ENCODE results near the gene KCNG1.
"Not testable (repeated sequence)": the region's sequence is repeated elsewhere in the genome, so short reads cannot be mapped to it uniquely, and the experiment has no call there.

The KCNG1 gene

DNA sequence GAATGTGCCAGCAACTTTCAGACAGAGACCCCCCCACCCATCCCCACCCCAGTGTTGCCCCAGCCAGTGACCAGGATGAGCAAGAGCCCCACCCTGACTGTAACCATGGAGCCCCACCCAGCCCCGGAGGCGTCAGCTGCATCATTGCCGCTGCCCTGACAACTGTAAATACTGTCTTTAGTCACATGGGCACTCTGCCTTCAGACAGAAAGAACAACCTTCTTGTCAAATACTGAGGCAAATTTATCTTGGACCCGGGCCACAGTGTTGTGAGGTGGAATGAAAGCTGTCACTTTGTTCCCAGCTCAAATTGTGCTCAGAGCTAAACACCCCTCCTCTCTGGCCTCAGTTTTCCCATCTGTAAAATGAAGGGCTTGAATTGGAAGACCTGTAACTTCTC is 40.5 kb downstream of the KCNG1 start:
- no peak for DNase-seq (ENCODE audit: low read depth)

DNA sequence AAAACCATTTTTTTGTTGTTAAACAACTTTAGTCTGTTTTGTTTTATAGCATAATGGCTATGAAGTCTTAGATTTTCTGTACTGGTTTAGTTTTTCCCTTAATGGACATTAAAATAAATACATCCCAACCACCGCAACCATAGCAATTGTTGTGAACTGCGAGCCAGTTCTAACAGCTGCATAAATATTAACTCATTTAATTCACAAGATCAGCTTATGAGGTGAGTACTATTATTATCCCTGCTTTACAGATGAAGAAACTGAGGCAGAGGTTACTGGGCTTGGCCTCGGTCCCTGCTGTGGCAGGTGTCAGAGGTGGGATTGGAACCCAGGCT is 41.2 kb downstream of the KCNG1 start:
- no peak for DNase-seq (ENCODE audit: low read depth)

DNA sequence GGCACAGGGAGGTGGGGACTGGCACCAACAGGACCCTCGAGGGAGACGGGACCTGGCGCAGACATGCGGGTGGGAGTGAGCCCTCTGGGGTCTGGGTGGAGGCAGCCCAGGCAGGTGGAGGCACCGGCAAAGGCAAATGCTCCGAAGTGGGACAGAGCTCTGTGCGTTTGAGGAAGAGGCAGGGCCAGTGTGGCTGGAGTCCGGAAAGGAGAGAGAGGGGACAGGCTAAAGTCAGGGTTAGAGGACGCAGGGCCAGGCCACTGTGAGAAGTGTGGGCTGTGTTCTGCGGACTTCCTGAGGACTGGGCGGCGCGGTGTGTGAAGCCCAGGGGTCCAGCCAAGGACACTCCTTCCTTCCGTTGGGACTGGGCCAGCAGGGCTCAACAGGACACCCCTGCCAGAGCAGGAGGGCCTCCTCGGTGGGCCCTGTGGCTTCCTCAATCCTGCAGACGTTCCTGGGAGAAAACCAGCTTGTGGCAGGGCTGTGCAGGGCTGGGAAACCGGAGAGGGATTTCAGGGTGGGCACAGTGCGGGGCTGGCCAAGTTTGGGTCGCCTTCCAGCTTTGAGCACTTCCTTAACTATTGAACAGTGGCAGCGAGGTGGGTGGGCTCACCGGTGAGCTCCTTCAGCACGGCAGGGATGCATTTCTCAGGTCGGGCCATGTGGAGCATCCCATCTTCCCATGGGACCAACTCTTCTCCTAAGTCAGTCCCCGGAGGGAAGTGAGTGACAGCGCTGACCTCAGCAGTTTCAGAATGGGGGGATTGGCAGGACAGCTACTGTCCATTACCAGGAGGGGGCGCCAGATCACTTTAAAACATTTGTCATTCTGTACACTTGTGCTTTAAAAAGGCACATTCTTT is 41.8 kb downstream of the KCNG1 start:
- peak; percentile 82 for DNase-seq (ENCODE audit: low read depth)

DNA sequence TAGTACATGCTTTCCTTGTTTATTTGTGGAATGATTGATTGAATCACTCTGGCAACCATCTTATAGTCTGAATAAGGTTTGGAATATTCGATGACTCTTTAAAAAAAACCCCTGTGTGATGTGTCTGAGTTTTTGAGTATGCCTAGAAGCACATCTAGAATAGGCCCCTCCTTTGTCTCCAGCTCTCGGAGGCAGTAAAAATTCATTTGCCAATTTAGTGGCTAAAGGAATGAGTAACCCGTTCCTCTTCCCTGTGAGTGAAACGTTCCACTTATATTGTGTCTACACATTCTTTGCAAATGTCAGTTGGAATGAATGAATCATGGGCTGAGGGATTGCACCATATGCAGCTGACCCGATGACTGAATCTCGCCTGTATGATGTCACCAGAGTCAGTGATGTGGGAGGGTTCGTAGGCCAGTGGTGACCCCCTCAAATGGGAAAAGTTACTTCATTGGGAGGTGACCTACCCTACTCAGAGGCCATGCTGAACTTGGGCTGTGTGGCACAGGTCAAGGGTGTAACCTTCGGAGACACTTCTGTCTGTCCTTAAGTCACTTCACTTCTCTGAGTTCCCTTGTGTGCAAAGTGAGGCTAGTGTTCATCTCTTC is 42.7 kb downstream of the KCNG1 start:
- DNase-seq (ENCODE audit: low read depth), result peak; percentile 100

DNA sequence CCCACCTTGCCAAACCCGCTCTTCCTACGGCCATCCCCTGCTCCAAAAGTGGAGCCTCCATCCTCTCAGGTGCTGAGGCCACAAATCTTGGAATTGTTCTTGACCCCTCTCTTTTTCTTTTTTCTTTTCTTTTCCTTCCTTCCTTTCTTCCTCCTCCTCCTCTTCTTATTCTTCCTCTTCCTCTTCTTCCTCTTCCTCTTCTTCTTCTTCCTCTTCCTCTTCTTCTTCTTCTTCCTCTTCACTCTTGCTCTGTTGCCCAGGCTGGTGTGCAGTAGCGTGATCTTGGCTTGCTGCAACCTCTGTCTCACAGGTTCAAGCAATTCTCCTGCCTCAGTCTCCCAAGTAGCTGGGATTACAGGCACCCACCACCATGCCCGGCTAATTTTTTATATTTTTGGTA is 44.4 kb downstream of the KCNG1 start:
- not testable (repeated sequence) for DNase-seq (ENCODE audit: low read depth)

DNA sequence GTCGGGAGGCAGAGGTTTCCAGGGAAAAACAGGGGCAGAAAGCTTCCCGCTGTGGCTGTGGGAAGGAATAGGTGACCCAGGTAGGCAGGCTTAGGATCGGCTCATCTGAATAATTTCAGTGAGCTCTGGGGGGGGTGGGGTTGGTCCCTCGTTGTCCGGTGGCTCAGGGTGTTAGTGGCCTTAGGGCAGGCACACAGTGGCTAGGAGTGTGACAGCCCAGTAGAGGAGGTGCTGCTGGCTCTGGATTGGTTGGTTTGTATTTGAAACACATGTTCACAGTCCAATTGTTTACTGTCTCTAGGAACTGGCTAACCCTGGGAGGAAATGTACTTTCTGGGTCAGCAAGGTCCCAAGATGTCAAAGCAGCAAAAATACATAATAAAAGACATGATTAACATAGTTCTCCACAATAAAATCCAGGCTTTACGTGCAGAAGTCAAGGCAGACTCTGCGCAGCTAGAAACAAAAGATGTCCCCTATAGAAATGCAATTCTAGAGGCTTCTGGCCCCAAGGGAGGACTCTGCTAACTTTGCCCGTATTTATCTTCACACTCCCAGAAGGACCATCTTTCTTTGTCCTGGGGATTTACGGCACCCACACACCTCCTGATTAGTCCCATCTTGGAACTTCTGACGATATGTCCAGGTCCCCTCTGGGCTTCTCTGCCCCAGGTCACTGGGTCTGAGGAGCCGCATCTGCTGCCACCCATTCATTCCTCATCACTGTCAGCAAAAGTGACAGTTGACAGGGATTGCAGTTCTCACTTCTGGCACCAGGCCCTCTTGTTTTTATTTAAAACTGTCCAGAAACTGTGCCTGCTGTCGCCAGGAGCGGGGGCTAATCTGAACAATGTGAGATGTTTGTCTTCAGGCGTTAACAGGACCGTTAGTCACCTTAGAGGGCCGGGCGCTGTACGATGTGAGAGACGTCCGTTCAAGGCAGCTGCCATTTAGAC is 45.6 kb downstream of the KCNG1 start:
- DNase-seq (ENCODE audit: low read depth), result no peak

DNA sequence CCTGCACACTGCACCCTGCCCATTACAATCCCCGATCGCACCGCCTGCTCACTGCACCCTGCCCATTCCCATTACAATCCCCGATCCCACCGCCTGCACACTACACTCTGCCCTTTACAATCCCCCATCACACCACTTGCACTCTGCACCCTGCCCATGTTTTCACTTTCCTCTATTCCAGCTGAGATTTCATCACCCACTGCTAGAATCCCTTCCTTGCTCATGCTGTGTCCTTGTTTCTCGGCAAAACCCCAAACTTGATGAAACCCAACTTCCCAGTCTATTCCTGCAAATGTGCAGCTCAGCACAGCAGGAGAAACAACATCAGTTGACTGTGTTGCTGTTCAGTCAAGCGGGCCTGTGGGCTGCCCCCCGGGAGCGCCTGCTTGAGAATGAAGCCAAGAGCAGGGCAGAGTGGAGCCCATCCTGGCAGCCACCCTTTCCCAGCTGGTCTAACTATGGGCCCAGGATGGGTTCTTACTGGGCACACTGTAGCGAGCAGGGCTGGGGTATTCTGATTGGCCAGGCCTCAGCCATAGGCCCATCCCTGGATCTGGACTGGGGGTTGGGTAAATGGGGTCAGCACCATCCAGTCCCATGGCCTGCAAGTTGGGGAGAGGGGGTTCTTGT is 47.1 kb downstream of the KCNG1 start:
- DNase-seq (ENCODE audit: low read depth), result no peak

DNA sequence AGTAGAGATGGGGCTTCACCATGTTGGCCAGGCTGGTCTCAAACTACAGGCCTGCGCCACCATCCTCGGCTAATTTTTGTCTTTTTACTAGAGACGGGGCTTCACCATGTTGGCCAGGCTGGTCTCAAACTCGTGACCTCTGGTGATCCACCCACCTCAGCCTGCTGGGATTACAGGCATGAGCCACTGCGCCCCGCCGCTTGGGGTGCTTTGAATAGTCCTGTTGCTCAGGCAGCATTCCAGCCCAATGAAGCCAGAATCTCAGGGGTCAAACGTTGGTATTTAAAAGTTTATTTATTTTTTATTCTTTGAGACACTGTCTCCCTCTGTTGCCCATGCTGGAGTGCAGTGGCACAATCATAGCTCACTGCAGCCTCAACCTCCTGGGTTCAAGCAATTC is 53.0 kb downstream of the KCNG1 start:
- no peak for DNase-seq (ENCODE audit: low read depth)

DNA sequence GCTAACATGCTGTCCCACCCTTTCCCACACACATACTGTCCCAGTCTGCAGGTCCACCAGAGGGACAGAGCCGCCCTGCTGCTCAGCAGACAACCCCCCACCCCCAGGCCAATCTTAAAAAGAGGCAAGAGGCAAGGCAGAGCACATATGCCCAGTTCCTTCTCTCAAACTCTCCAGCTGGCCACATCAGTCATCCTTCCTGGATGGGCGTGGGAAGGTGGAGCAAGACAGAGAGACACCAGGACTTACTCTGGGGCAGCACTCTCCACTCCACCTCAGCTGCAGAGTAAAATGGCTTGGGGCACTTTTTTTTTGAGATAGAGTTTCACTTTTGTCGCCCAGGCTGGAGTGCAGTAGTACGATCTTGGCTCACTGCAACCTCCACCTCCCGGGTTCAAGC is 53.5 kb downstream of the KCNG1 start:
- DNase-seq (ENCODE audit: low read depth), result no peak

DNA sequence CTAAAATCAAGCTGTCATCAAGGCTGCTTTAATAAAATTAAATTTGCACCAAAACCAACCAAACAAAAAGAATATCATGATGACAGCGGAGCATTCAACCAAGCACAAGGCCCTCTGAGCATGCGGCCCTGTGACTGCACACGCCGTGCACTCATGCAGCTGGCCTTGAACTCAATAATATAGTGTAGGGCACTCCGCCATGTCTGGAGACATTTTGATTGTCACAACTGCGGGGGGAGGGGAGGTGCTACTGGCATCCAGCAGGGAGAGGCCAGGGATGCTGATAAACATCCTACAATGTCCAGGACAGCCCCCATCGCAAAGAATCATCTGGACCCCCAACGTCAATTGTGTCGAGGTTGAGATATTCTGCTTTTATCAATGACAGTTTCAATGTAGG is 54.6 kb downstream of the KCNG1 start:
- no peak for DNase-seq (ENCODE audit: low read depth)

DNA sequence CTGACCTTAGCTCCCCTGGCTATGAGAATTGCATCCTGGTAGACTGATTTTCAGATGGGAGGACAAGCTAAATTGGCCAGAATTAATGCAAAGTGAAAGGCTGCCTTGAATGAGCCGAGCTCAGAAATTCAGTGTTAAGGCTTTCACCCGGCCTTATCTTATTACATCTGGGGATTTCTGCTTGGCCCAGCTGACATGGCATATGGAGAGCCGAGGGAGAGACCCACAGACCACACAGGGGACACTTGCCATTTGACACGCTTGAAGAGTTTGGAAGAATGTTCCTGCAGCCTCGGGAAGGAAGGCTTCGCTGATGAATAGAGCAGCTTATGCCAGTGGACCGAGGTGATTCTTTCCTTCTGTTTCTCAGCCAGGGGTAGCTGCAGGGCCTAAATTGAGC is 55.3 kb downstream of the KCNG1 start:
- no peak for DNase-seq (ENCODE audit: low read depth)

DNA sequence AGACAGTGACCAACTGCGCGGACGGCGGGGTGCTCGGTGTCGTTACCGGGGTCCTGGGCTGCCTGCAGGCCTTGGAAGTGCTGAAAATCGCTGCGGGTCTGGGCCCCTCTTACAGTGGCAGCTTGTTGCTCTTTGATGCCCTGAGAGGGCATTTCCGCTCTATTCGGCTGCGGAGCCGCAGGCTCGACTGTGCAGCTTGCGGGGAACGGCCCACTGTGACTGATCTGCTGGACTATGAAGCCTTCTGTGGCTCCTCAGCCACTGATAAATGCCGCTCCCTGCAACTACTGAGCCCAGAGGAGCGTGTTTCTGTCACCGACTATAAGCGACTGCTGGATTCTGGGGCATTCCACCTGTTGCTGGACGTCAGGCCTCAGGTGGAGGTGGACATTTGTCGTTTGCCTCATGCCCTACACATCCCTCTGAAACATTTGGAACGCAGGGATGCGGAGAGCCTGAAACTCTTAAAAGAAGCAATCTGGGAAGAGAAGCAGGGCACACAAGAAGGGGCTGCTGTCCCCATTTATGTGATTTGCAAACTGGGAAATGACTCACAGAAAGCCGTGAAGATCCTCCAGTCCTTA is 63.3 kb downstream of the KCNG1 start:
- no peak for DNase-seq (ENCODE audit: low read depth)

DNA sequence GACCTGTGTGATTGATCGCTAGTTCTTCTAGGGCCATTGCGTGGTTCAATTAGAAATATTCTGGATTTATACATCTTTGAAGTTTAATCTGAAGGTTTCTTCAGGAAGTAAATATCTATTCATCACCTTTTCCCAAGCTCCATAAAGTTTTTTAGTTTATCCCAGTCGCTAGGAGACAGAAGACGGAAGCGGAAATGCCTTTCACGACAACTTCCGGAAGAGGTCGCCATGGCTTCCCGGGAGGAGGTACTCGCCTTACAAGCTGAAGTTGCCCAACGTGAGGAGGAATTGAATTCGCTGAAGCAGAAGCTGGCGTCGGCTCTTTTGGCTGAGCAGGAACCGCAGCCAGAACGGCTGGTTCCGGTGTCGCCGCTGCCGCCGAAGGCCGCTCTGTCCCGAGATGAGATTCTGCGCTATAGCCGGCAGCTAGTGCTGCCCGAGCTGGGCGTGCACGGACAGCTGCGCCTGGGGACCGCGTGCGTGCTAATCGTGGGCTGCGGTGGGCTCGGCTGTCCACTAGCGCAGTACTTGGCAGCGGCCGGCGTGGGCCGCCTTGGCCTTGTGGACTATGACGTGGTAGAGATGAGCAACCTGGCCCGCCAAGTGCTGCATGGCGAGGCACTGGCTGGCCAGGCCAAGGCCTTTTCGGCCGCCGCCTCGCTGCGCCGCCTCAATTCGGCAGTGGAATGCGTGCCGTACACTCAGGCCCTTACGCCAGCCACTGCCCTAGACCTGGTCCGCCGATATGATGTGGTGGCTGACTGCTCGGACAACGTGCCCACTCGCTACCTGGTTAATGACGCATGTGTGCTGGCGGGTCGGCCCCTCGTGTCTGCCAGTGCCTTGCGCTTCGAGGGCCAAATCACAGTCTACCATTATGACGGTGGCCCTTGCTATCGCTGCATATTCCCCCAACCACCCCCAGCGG is 64.0 kb downstream of the KCNG1 start, which contains the start of gene MOCS3:
Gene MOCS3, plus strand, starts transcription at position 204 of the 928 bp plus-strand sequence. Its CDS starts 25 bp downstream, at position 229.
- DNase-seq (ENCODE audit: low read depth), result peak; percentile 100

DNA sequence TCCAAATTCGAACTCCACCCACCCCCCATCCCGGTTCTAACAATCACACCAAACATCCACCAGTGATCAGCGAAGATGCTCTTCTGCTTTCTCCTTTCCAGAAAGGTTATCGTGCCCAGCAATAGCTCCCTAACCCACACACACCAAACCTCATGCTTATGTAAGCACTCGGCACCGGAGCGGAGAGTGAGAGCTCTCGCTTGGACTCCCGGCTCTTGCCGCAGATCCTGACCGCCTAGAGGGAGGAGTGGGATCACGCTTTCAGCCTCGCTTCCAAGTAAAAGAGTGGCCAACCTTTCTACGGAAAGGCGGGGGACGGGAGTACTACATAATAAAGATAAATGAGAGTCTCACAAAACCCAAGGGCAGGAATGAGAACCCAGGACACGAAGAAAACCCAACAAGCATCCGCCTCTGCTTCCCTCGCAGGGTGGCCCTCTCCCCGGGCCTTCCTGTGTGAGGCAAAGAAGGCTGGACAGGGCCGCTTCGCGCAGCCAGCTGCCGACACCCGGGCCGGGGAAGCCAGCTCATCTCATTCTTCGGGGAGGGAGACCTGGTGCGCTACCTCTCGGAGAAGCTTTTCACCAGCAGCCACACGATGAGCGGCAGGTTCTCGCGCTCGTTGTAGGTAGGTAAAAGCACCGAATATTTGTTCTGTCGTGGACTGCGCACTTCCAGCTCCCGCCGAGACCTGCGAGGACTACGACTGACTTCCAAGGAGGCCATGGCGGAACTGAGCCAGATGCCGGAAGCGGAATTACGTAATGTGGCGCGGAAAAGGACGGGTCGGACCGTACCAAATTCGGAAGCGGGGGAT is 64.9 kb downstream of the KCNG1 start, which contains the start of gene DPM1:
Gene DPM1, minus strand, starts transcription at position 735 of the 817 bp plus-strand sequence. Its CDS starts 9 bp downstream, at position 726.
- DNase-seq (ENCODE audit: low read depth), result peak; percentile 37

DNA sequence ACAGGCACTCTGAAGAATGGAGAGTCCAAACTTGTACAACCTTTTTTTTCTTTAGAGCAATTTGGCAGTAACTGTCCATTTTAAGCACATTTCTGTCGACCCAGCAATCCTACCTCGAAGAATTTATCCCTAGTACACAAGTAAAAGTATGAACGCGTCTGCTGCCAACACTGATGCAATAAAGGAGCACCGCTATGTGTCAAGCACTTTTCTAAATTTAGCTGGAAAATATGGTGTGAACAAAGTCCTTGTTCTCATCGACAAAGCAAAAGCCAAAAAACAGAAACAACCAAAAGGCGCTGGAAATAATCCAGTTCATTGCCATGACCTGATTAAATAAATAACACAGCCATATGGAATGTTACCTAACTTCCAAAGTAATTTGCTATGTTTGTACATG is 65.6 kb downstream of the KCNG1 start:
- peak; percentile 28 for DNase-seq (ENCODE audit: low read depth)

DNA sequence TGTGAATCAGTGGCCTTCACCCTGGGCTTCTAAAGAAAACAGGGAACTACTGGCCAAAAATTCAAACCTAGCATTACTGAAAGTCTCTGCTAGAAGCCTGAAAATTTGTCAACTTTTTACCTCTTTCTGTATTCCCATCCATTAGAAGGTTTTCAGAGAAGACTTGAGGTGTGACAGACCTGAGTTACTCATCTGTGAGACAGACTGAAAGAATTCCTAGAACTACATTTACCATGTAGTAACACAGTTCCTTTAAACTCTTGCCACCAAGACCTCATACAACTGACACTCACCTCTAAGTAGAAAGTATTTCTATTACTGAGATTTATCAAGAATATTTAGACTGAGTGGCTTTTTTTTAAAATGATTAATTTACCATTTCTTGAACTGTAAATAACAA is 69.1 kb downstream of the KCNG1 start:
- DNase-seq (ENCODE audit: low read depth), result no peak
